ENCODE data around the gene WSCD1. TPM values are rescaled to one million over a fixed set of nuclear protein-coding genes. Genes with fewer than 3 reads are reported as not detected.

WSCD1 gene
- polyA plus RNA-seq, 1 donor from 2014 or later: 9.5 TPM

- Histone ChIP-seq H3K27me3 (ENCODE audit: insufficient read depth, low read depth, low read length) (no peaks in the 10 kb centered on the region), H3K36me3 (ENCODE audit: insufficient read depth, low read length) (no peaks in the 10 kb centered on the region), H3K4me3 (ENCODE audit: low read length) (no peak overlapping the region), H3K27ac (ENCODE audit: low read length) (no peak overlapping the region), H3K4me2 (ENCODE audit: low read length) (no peak overlapping the region), H2AFZ (ENCODE audit: low read depth, low read length) (no peak overlapping the region), H3F3A (ENCODE audit: insufficient read depth, low read length, poor library complexity, severe bottlenecking) (no peaks in the 10 kb centered on the region), H3K9me3 (ENCODE audit: low read length) (no peaks in the 10 kb centered on the region), H3K79me2 (replicated peaks; ENCODE audit: insufficient read depth, low read length) (no peaks in the 10 kb centered on the region), H3K9ac (ENCODE audit: low read length) (no peak overlapping the region), H3K9me2 (ENCODE audit: insufficient read depth, low read length) (no peaks in the 10 kb centered on the region), H4K20me1 (ENCODE audit: insufficient read depth) (no peaks in the 10 kb centered on the region)
- TF ChIP-seq REST (IDR thresholded peaks at IDR 0.05; ENCODE audit: borderline replicate concordance) (no peak), RAD21 (conservative IDR thresholded peaks at IDR 0.05) (no peak), TAF1 (IDR thresholded peaks at IDR 0.05; ENCODE audit: low read depth) (no peak), MXI1 (conservative IDR thresholded peaks at IDR 0.05; ENCODE audit: poor library complexity, severe bottlenecking) (no peak), EZH2 (IDR thresholded peaks at IDR 0.05; ENCODE audit: borderline replicate concordance, insufficient read depth, low read length, poor library complexity, severe bottlenecking) (no peak), EP300 (conservative IDR thresholded peaks at IDR 0.05; ENCODE audit: poor library complexity, severe bottlenecking) (no peak), CTCF (IDR thresholded peaks at IDR 0.05; ENCODE audit: poor library complexity, severe bottlenecking) (no peak), SMC3 (conservative IDR thresholded peaks at IDR 0.05; ENCODE audit: poor library complexity) (no peak), POLR2AphosphoS5 (IDR thresholded peaks at IDR 0.05) (no peak)
Measured at GRCh38 chr17:6035801-6036394, 34.3 kb upstream of the WSCD1 start.

GRCh38 chr17:6040504-6040903 lies 29.7 kb upstream of the WSCD1 start:
- Histone ChIP-seq H4K20me1 (ENCODE audit: insufficient read depth) (no peaks in the 10 kb centered on the region), H3K9me2 (ENCODE audit: insufficient read depth, low read length) (no peaks in the 10 kb centered on the region), H3F3A (ENCODE audit: insufficient read depth, low read length, poor library complexity, severe bottlenecking) (no peaks in the 10 kb centered on the region), H3K27ac (ENCODE audit: low read length) (no peak overlapping the region), H3K4me2 (ENCODE audit: low read length) (no peak overlapping the region), H2AFZ (ENCODE audit: low read depth, low read length) (no peak overlapping the region), H3K79me2 (replicated peaks; ENCODE audit: insufficient read depth, low read length) (no peaks in the 10 kb centered on the region), H3K27me3 (ENCODE audit: insufficient read depth, low read depth, low read length) (no peaks in the 10 kb centered on the region), H3K36me3 (ENCODE audit: insufficient read depth, low read length) (no peaks in the 10 kb centered on the region), H3K9me3 (ENCODE audit: low read length) (no peaks in the 10 kb centered on the region), H3K9ac (ENCODE audit: low read length) (no peak overlapping the region), H3K4me3 (ENCODE audit: low read length) (no peak overlapping the region)
- TF ChIP-seq TAF1 (IDR thresholded peaks at IDR 0.05; ENCODE audit: low read depth) (no peak), CTCF (IDR thresholded peaks at IDR 0.05; ENCODE audit: poor library complexity, severe bottlenecking) (no peak), EZH2 (IDR thresholded peaks at IDR 0.05; ENCODE audit: borderline replicate concordance, insufficient read depth, low read length, poor library complexity, severe bottlenecking) (no peak), EP300 (conservative IDR thresholded peaks at IDR 0.05; ENCODE audit: poor library complexity, severe bottlenecking) (no peak), REST (IDR thresholded peaks at IDR 0.05; ENCODE audit: borderline replicate concordance) (no peak), MXI1 (conservative IDR thresholded peaks at IDR 0.05; ENCODE audit: poor library complexity, severe bottlenecking) (no peak), RAD21 (conservative IDR thresholded peaks at IDR 0.05) (no peak), POLR2AphosphoS5 (IDR thresholded peaks at IDR 0.05) (no peak), SMC3 (conservative IDR thresholded peaks at IDR 0.05; ENCODE audit: poor library complexity) (no peak)

Measured in neural cell (in vitro differentiated cells).